Common myeloid progenitor, CD34-positive (primary cell): ENCODE results near the gene CDH4.

Experiments used
- CTCF ChIA-PET: fragments of 350-600 bp; sonication (Branson Sonifier 250); formaldehyde crosslinking; loops from one replicate; lab custom pipeline; 2021; ENCODE audit warnings: antibody characterized with exemption; lab: Charles Lee
- POLR2A ChIA-PET: fragments of 350-600 bp; sonication (Branson Sonifier 250); formaldehyde crosslinking; loops from one replicate; lab custom pipeline; 2021; ENCODE audit warnings: antibody characterized with exemption; lab: Charles Lee
- DNase-seq, 3 donors: peaks; one replicate each; pipeline versions ENCODE4 v3.0.0 to v3.0.0-alpha.2; 2013
- H3K27ac ChIP-seq, 2 experiments: 1 replicate in 1 of 2; 2 replicates in 1 of 2; pipeline ENCODE4 v1.7.0; 2013; ENCODE audit warnings: inconsistent platforms in 2 of 2, low read length in 2 of 2, mild to moderate bottlenecking in 2 of 2, low read depth in 1 of 2, moderate library complexity in 1 of 2; ENCODE audit not compliant: severe bottlenecking in 2 of 2, insufficient read depth in 1 of 2, poor library complexity in 1 of 2
- H3K27me3 ChIP-seq, 5 experiments: replicated peaks in 2 of 5; 1 replicate in 3 of 5; 2 replicates in 2 of 5; pipeline versions ENCODE4 v1.6.1 to v1.7.0; 2013; ENCODE audit warnings: low read length in 4 of 5, mild to moderate bottlenecking in 2 of 5, moderate library complexity in 2 of 5, inconsistent platforms in 1 of 5; ENCODE audit not compliant: insufficient read depth in 5 of 5, control insufficient read depth in 4 of 5
- H3K36me3 ChIP-seq, 4 experiments: 1 replicate in 2 of 4; 2 replicates in 2 of 4; pipeline versions ENCODE4 v1.6.1 to v1.7.0; 2013; ENCODE audit warnings: low read length in 3 of 4, control low read depth in 1 of 4, mild to moderate bottlenecking in 1 of 4; ENCODE audit not compliant: control insufficient read depth in 4 of 4, insufficient read depth in 4 of 4
- H3K4me1 ChIP-seq, 4 experiments: 1 replicate in 3 of 4; 2 replicates in 1 of 4; pipeline versions ENCODE4 v1.6.1 to v1.7.1; 2013; ENCODE audit warnings: low read length in 3 of 4, mild to moderate bottlenecking in 3 of 4, control low read depth in 1 of 4, inconsistent platforms in 1 of 4, moderate library complexity in 1 of 4; ENCODE audit not compliant: control insufficient read depth in 4 of 4, insufficient read depth in 4 of 4; ENCODE audit errors: control extremely low read depth in 1 of 4
- H3K4me3 ChIP-seq, 7 experiments: 1 replicate in 4 of 7; 2 replicates in 3 of 7; pipeline versions ENCODE4 v1.5.1 to v1.7.0; 2013; ENCODE audit warnings: mild to moderate bottlenecking in 7 of 7, low read length in 6 of 7, moderate library complexity in 6 of 7, inconsistent platforms in 2 of 7, low read depth in 2 of 7, control low read depth in 1 of 7; ENCODE audit not compliant: insufficient read depth in 4 of 7, control insufficient read depth in 1 of 7; ENCODE audit errors: extremely low read depth in 1 of 7
- H3K9me3 ChIP-seq, 5 experiments: 1 replicate in 4 of 5; 2 replicates in 1 of 5; pipeline versions ENCODE4 v1.6.1 to v1.7.1; 2013; ENCODE audit warnings: low read length in 4 of 5, mild to moderate bottlenecking in 2 of 5, inconsistent platforms in 1 of 5, low read depth in 1 of 5, moderate library complexity in 1 of 5; ENCODE audit not compliant: control insufficient read depth in 4 of 5, insufficient read depth in 2 of 5; ENCODE audit errors: control extremely low read depth in 1 of 5
- WGBS: methylation state at CpG from one replicate; pipeline ENCODE4 v1.1.5; 2013; ENCODE audit not compliant: insufficient coverage; 5-methylcytosine and 5-hydroxymethylcytosine counted together

The CDH4 gene

DNA sequence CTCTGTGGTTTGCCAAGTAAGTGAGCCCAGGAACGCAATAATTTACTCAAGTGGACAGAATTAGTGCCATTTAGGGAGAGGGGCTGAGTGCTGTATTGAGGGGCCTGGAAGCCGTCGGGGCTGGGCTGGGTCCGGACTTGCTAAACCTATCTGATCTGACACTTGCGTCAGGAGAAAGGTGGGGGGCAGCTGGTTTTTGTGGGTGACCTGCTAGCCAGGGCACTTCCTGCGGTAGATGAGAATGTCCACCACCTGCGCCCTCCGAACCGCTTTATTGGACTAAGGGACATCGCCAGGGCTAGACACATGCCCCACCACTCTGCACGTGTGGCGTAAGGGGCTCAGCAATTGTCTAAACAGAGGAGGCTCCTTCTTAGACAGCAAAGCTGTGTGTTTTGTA, 139.1 kb downstream of the CDH4 start:
- ChIA-PET CTCF (no interaction called here), POLR2A (no interaction called here)
- no peak overlapping the region for H3K27ac ChIP-seq
- WGBS: 90% methylated on average over 12 of the region's 12 CpGs
- DNase-seq: no peak
- H3K4me3 ChIP-seq: no peak overlapping the region
- H3K4me1 ChIP-seq: peaks cover 0 to 5% (median 0%) of the 10 kb centered on the region in 4 experiments
- no peaks in the 10 kb centered on the region for H3K27me3 ChIP-seq
- peaks cover 0 to 42% (median 7%) of the 10 kb centered on the region in 5 experiments for H3K9me3 ChIP-seq
- H3K36me3 ChIP-seq: no peaks in the 10 kb centered on the region

DNA sequence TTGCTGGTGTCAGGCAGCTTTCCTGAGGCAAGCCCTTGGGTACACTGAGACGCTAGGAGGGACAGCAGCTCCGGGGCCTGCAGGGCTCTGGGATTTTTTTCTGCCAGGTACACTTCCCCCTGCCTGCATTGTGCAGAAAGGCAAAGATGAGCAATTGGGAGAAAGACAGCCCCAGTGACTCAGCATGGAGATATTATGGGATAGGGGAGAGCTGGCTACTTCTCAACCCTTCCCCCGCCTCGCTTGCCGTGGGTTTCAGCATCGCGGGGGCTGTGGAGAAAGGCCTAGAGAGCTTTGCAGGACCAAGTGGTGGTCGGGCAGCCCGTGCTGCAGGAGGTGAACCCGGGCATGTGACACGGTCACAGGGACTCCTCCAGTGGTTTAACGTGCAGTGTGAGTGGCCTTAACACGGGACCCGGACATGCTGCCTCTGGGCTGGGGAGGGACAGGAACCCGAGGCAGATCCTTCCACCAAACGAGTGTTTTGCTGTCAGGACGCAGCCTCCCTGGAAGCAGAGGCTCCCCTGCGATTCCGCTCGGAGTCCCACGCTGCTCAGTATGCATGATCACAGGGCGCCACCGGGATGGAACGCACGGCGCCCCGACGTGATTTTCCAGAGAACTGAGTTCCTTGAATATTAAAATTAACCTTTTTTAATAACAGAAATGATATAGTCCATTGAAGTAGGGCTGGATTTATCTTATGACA, 139.9 kb downstream of the CDH4 start:
- 79% methylated on average over 17 of the region's 28 CpGs for WGBS
- H3K27me3 ChIP-seq: no peaks in the 10 kb centered on the region

DNA sequence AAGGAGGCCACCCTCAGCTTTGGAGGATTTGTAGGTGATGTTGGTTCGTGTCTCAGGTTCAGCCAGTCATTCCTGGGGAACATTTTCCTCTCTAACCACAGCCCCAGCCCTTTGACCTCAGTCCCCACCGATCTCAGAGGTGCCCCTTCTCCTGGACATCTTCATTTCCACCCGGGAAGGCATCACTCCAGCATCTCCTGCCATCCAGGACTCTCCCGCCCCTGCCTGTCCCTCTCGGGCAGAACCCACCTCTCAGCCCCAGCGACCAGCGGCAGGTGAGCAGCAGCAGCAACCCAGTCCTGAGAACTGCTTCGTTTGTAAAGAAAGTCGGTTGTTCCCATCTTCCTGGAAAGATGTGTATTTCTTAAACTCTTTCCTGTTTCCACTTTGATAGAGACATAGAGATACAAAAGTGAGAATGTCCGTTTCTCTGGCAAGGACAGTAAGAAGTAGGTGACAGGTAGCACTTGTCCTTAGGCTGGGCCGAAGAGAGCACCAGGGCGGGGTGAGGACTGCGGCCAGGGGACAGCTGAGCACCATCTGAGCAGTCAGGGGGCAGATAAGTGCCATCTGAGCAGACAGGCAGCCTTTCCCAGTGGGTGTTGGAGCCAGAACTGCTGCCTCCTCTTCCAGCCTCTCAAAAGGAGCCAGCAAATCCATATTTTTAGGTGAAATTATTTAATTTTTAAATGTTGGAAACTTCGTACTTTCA, 142.2 kb downstream of the CDH4 start:
- Histone ChIP-seq H3K4me1 (no peaks in the 10 kb centered on the region), H3K27me3 (no peaks in the 10 kb centered on the region), H3K9me3 (peaks cover 0 to 42% (median 6%) of the 10 kb centered on the region in 5 experiments), H3K4me3 (no peak overlapping the region), H3K27ac (no peak overlapping the region), H3K36me3 (no peaks in the 10 kb centered on the region)
- CTCF ChIA-PET: no interaction called here
- DNase-seq: no peak
- POLR2A ChIA-PET: no interaction called here
- WGBS: 92% methylated on average over 13 of the region's 14 CpGs

More for the DNA sequence above, 139.9 kb downstream of the CDH4 start:
- Histone ChIP-seq H3K36me3 (no peaks in the 10 kb centered on the region), H3K4me3 (no peak overlapping the region), H3K27ac (no peak overlapping the region), H3K4me1 (peaks cover 0 to 5% (median 0%) of the 10 kb centered on the region in 4 experiments), H3K9me3 (peaks cover 0 to 40% (median 7%) of the 10 kb centered on the region in 5 experiments)
- POLR2A ChIA-PET: no interaction called here
- CTCF ChIA-PET: no interaction called here
- no peak for DNase-seq

DNA sequence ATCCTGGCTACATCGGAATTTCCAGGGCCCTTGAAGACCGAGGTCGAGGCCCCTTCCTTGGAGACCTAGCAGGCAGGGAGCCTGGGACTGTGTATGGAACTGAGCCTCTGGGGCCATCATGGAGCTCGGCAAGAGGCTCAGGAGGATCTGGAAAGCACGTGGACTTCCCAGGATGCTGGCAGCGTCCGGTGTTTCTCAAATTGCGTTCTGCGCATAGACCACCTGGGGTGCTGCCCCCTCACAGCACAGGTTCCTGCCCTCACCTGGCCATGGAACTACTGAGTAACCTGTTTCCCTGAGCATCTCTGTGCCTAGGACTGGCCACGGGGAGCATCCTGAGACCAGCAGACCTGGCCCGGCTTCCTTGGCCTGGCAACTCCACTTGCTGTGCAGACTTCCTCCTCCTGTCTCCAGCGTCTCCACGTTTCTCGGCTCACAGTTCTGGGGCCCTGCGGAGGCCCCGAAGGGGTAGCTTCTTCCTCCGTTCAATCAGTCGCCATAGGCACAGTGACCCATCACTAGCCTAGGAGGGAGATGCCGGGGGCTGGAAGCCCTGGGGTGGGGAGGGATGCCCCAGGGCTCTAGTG, 144.3 kb downstream of the CDH4 start:
- WGBS: 100% methylated on average over 10 of the region's 19 CpGs
- CTCF ChIA-PET: no interaction called here
- H3K4me1 ChIP-seq: no peaks in the 10 kb centered on the region

DNA sequence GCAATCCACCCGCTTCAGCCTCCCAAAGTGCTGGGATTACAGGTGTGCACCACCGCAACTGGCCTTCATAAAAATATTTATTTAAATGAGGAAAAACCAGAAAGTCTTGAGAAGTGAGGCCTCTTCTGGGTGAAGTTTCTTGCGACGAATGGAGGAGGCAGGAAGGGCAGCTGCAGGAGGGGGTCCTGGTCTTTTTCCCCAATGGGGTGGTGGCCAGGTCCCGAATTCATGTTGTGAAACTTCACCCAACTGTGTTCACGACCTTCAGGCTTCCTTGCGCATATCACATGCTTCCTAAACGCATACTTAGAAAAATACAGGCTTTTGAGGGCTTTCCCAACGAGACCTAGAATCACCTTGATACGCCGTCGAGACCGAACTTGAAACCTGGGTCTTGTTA, 145.1 kb downstream of the CDH4 start:
- POLR2A ChIA-PET: no interaction called here

More for the DNA sequence above, 144.3 kb downstream of the CDH4 start:
- H3K9me3 ChIP-seq: peaks cover 0 to 34% (median 3%) of the 10 kb centered on the region in 5 experiments
- no peaks in the 10 kb centered on the region for H3K36me3 ChIP-seq
- POLR2A ChIA-PET: no interaction called here
- H3K27me3 ChIP-seq: no peaks in the 10 kb centered on the region
- no peak overlapping the region for H3K4me3 ChIP-seq
- no peak overlapping the region for H3K27ac ChIP-seq
- no peak for DNase-seq

DNA sequence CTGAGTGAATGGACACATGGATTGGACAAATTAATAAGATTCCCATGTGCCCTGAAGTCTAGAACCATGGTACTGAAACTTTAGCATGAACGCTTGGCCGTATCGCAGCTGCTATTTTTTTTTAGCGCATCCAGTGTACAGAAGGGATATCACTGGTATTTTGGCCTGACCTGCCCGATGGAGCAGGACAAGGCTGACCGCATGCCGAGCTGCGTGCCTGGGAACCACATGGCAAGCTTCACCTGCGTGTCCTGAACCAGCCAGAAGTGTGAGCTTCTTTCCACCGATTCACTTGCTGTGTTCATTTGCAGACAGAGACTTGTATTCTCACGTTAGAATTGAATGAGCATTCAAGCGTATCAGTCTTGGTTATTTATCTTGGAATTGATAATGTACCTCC, 145.7 kb downstream of the CDH4 start:
- POLR2A ChIA-PET: no interaction called here

More for the DNA sequence above, 145.1 kb downstream of the CDH4 start:
- no peak for DNase-seq
- CTCF ChIA-PET: no interaction called here
- Histone ChIP-seq H3K27me3 (no peaks in the 10 kb centered on the region), H3K27ac (no peak overlapping the region), H3K4me3 (no peak overlapping the region), H3K36me3 (no peaks in the 10 kb centered on the region), H3K4me1 (no peaks in the 10 kb centered on the region), H3K9me3 (peaks cover 0 to 26% (median 3%) of the 10 kb centered on the region in 5 experiments)
- 96% methylated on average over 12 of the region's 13 CpGs for WGBS

DNA sequence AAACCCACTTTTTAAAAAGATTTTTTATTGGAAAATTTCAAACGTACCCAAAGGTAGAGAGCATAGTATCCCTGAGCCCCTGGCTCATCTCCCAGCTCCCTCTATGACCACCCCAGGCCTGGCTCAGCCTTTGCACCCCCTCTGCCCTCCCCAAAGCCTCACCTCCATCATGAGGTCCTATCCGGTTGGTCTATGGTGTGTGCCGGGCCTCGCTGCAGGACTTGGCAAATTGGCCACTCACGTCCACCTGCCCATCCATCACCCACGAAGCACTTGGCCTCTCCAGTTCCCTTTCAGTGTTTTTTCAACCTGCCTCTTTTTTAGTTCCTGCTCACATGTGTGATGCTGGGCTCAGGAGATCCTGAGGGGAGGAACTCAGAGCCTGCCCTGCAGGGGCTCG, 147.4 kb downstream of the CDH4 start:
- ChIA-PET CTCF (no interaction called here), POLR2A (no interaction called here)
- no peaks in the 10 kb centered on the region for H3K27me3 ChIP-seq
- 95% methylated on average over 6 of the region's 7 CpGs for whole genome bisulfite sequencing
- DNase-seq: no peak
- H3K36me3 ChIP-seq: no peaks in the 10 kb centered on the region
- no peak overlapping the region for H3K4me3 ChIP-seq
- H3K9me3 ChIP-seq: peaks cover 0 to 22% (median 3%) of the 10 kb centered on the region in 5 experiments
- H3K27ac ChIP-seq: no peak overlapping the region
- H3K4me1 ChIP-seq: no peaks in the 10 kb centered on the region

More for the DNA sequence above, 145.7 kb downstream of the CDH4 start:
- CTCF ChIA-PET: no interaction called here
- Histone ChIP-seq H3K36me3 (no peaks in the 10 kb centered on the region), H3K4me1 (no peaks in the 10 kb centered on the region), H3K4me3 (no peak overlapping the region), H3K27ac (no peak overlapping the region), H3K9me3 (peaks cover 0 to 25% (median 3%) of the 10 kb centered on the region in 5 experiments), H3K27me3 (no peaks in the 10 kb centered on the region)
- no peak for DNase-seq
- 92% methylated on average over 11 of the region's 12 CpGs for WGBS
